ENCODE results near the gene ARHGAP26. TPM values are rescaled to one million over a fixed set of nuclear protein-coding genes. Genes with fewer than 3 reads are reported as not detected.
"Not testable (repeated sequence)": the region's sequence is repeated elsewhere in the genome, so short reads cannot be mapped to it uniquely, and the experiment has no call there.

Gene ARHGAP26
- polyA plus RNA-seq, 4 donors: 7.9 to 13.5 (median 12.0) TPM

- DNase-seq (ENCODE audit: low read depth in 4 of 4, low spot score in 2 of 4): no peak
Measured at GRCh38 chr5:143066556-143067281, 296.5 kb downstream of the ARHGAP26 start.

DNA sequence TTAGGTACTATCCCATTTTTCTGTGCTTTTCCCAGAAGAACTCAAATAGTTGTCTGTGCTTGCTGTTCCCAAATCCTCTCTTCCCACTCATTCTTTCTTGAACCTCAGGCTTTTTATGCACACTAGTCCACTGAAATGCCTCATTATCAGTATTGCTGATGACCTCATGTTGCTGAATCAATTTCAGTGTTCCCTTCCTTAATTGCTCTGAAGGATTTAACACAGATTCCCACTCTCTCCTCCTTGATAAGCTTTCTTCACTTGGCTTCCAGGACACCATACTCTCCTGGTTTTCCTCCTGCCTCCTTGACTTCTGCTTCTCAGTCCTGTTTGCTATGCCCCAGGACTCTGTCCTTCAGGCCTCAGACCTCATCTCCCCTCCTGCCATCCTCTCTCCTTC, 298.5 kb downstream of the ARHGAP26 start:
- no peak for DNase-seq (ENCODE audit: low read depth in 4 of 4, low spot score in 2 of 4)

DNA sequence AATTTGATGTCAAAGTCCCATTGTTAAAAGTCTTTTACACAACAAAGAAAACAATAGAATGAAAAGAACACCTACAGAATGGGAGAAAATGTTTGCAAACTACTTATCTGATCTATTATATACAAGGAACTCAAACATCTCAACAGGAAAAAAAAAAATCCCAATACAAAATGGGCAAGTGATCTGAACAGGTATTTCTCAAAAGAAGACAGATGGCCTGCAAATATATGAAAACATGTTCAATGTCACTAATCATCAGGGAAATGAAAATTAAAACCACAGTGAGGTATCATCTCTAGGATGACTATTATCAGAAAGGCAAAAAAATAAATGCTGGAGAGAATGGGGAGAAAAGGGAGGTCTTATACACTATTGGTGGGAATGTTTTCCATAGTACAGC, 301.8 kb downstream of the ARHGAP26 start:
- no peak for DNase-seq (ENCODE audit: low read depth in 4 of 4, low spot score in 2 of 4)

GRCh38 chr5:143072734-143073133, 302.6 kb downstream of the ARHGAP26 start:
- DNase-seq (ENCODE audit: low read depth in 4 of 4, low spot score in 2 of 4): no peak

DNA sequence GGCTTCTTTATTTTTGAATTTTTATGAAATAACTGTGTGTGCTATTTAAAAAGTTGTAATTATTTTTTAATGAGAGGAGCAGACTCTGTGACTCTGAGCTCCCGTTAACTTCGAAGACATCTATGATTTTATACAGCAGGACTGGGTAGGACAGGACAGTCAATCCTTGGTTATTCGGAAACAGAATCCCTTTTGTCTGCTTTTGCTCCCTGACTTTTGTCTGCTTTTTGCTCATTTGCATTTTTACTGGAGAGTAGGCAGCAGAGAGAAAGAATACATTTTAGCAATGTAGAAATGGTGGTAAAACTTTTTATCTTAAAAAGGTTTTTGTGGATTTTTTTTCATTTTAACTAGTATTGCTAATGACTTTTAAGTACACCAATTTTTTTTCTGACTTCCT, 303.6 kb downstream of the ARHGAP26 start:
- no peak for DNase-seq (ENCODE audit: low read depth in 4 of 4, low spot score in 2 of 4)

- no peak for DNase-seq (ENCODE audit: low read depth in 4 of 4, low spot score in 2 of 4)
Measured at GRCh38 chr5:143074414-143074996, 304.3 kb downstream of the ARHGAP26 start.

DNA sequence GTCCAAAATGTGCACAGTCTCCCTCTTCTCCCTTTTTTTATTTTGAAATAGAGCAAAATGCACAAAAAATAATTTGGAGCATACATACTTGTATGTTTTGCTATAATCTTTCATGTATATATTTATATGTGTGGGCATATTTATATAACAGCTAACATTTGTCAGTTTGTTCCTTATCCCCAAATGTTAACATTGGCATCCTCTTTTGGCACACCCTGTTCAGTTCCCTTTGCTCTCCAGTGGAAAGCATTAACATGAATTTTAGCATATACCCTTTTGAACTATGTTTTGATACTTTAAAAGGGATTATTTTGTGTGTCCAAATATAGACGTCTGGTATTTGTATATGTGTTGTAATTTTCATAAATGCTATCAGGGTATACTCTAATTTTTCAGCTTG, 306.2 kb downstream of the ARHGAP26 start:
- no peak for DNase-seq (ENCODE audit: low read depth in 4 of 4, low spot score in 2 of 4)

- DNase-seq (ENCODE audit: low read depth in 4 of 4, low spot score in 2 of 4): no peak
Measured at GRCh38 chr5:143077453-143078103, 307.4 kb downstream of the ARHGAP26 start.

GRCh38 chr5:143078313-143078712, 308.1 kb downstream of the ARHGAP26 start:
- no peak for DNase-seq (ENCODE audit: low read depth in 4 of 4, low spot score in 2 of 4)

GRCh38 chr5:143078971-143079370, 308.8 kb downstream of the ARHGAP26 start:
- DNase-seq (ENCODE audit: low read depth in 4 of 4, low spot score in 2 of 4): no peak

- no peak for DNase-seq (ENCODE audit: low read depth in 4 of 4, low spot score in 2 of 4)
Measured at GRCh38 chr5:143080407-143080806, 310.2 kb downstream of the ARHGAP26 start.

- no peak for DNase-seq (ENCODE audit: low read depth in 4 of 4, low spot score in 2 of 4)
Measured at GRCh38 chr5:143080982-143081381, 310.8 kb downstream of the ARHGAP26 start.

DNA sequence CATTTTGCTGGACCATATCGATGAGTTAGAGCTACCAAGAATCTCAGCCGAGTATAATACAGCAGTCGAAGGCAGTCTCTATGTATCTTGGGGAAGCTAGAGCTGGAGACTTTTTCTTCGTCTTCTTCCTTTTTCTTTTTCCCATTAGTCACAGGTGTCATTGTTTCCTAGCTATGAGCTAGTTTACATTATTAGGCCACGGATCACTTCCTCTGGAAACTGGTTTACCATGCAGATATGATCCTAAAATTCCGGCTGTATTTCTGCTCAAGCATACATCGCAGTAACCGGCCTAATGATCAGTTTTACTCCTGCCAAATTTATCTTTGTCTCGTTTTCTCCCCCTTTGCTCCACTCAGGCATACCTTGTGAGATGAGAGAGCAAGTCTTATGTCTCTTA, 312.8 kb downstream of the ARHGAP26 start:
- DNase-seq (ENCODE audit: low read depth in 4 of 4, low spot score in 2 of 4): no peak

- DNase-seq (ENCODE audit: low read depth in 4 of 4, low spot score in 2 of 4): no peak
Measured at GRCh38 chr5:143084407-143084806, 314.2 kb downstream of the ARHGAP26 start.

DNA sequence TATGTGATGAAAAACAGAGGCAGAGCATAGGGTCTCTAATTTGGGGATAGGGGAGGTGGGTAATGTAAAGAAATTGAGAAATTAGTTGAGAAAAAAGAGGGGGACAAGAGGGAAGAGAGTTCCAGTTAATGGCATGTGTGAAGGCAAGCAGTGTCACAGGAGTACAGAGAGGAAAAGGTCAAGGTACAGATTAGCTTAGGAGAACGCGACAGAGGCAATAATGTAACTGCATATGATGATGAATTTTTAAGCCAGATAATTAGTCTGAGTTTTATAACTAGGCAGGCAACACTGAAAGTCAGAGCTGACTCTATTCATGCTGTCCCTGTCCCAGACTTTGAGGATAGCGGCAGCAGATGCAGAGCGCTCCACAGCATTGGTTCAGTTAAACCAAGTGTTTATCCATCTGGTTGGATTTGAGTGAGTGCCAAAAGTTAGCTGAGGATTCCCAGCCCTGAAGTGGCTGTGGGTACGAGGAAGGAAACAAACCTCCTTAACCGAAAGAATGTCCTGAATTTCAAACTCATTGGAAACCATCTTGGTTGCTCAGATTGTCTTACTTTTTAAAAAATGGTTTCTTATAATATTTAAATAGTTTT, 315.2 kb downstream of the ARHGAP26 start:
- DNase-seq (ENCODE audit: low read depth in 4 of 4, low spot score in 2 of 4): no peak

DNA sequence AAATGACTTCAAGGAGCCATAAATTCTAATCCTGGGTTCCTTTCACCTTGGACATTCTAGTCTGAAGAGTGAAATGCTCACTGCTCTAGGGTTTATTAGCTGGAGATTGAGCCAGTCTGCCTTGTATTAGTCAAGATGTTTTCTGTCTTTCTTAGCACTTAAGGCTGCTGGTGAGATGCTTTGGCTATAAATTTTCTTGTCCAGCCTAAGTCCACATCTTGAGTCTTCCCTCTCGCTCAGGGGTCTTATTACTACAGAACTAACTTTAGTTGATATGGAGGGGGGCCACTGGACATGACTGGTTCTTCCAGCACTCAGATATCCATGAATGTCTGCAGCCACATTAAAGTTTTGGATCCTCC, 316.4 kb downstream of the ARHGAP26 start:
- no peak for DNase-seq (ENCODE audit: low read depth in 4 of 4, low spot score in 2 of 4)

GRCh38 chr5:143086908-143087637, 316.9 kb downstream of the ARHGAP26 start:
- DNase-seq (ENCODE audit: low read depth in 4 of 4, low spot score in 2 of 4): no peak

DNA sequence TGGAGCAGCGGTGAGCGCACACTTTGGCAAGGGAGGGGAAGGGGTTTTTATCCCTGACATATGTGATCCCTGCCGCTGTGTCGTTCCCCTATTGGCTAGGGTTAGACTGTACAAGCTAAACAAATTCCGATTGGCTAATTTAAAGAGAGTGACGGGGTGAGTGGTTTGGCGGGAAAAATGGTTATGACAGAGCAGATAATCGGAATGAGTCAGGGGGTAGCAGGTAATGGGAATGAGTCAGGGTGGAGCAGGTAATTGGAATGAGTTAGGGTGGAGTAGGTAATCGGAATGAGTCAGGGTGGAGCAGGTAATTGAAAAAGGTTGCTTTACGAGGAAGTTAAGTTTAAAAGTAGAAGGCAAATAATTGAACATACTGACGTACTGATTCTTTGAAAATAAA, 318.5 kb downstream of the ARHGAP26 start:
- not testable (repeated sequence) for DNase-seq (ENCODE audit: low read depth in 4 of 4, low spot score in 2 of 4)

DNA sequence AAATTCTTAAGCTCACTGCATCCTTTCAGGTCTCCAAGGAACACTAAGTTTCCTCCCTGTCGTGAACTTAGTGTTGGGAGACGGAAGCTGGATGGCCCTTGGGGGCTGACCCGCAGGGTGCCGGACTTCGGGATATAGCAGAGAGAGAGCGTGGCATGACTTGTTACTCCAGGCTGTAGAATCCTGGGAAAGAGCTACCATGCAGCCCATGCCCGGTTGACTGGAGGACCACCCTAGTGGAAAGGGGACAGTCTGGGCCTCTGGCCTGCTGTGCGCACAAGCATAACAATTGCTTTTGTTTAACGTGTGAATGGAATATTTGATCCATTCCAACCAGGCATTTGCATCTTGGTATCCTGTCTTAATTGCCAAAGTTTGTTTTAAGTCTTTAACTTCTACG, 319.9 kb downstream of the ARHGAP26 start:
- not testable (repeated sequence) for DNase-seq (ENCODE audit: low read depth in 4 of 4, low spot score in 2 of 4)

DNA sequence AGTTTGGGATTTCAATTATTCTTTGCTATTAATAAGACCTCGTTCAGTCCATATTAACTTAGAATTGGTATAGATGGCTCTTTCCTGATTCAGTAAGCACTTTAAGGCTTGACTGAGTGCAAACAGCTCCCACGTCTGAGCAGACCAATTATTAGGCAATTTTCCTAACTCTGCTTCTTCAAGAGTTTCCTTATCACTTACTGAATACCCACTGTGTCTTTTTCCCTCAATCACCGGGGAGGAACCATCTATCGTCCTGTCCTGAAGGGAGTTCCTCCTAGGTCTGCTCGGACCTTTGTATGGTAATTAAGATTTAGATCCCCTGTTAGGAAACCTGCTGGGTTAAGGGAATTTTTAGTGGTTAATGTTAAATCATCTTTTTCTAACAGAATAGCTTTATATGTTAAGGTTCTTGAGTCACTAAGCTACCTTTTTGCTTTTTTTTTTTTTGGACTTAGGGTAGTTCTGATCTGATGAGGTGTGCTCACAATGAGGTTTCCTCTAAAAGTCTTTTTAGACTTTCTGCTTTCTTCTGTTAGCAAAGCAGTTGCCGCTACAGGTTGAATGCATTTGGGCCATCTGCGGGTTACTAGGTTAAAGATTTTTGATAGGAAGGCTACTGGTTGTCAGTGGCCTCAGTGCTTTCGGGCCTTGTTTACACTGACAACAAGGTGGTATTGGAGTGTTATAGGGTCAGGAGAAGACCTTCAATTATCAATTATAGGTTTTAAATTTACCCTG, 322.7 kb downstream of the ARHGAP26 start:
- DNase-seq (ENCODE audit: low read depth in 4 of 4, low spot score in 2 of 4): not testable (repeated sequence)

Measured in left renal cortex interstitium (tissue), 4 donors.